WERI-Rb-1 (cell line): ENCODE measurements around the gene CGNL1.

Source experiments
- DNase-seq: peaks from one replicate; pipeline ENCODE4 v3.0.0-alpha.2; 2020
- H3K27ac ChIP-seq: fragments of 250-450 bp; sonication (Bioruptor Pico); 2 replicates; pipeline ENCODE4 v1.5.1; 2020; ENCODE audit warnings: mild to moderate bottlenecking, moderate library complexity
- H3K27me3 ChIP-seq: fragments of 250-450 bp; sonication (Bioruptor Pico); 2 replicates; pipeline ENCODE4 v1.5.1; 2021; ENCODE audit warnings: mild to moderate bottlenecking, low read depth, moderate library complexity; ENCODE audit not compliant: insufficient read depth, severe bottlenecking
- H3K36me3 ChIP-seq: fragments of 250-450 bp; sonication (Bioruptor Pico); 2 replicates; pipeline ENCODE4 v1.5.1; 2020; ENCODE audit warnings: mild to moderate bottlenecking, moderate library complexity
- H3K4me3 ChIP-seq: 2 replicates; pipeline ENCODE4 v1.5.1; 2011; ENCODE audit warnings: low read depth, mild to moderate bottlenecking, control low read depth, low read length
- H3K9me3 ChIP-seq: fragments of 250-450 bp; sonication (Bioruptor Pico); 2 replicates; pipeline ENCODE4 v1.5.1; 2021; ENCODE audit warnings: mild to moderate bottlenecking, moderate library complexity; ENCODE audit not compliant: severe bottlenecking
- TF ChIP-seq, protein P1 (sequence below): IDR thresholded peaks from 2 replicates; pipeline ENCODE4 v1.5.1; 2011; ENCODE audit warnings: low read depth, mild to moderate bottlenecking, control low read depth, inconsistent platforms, low read length

CGNL1 gene

DNA sequence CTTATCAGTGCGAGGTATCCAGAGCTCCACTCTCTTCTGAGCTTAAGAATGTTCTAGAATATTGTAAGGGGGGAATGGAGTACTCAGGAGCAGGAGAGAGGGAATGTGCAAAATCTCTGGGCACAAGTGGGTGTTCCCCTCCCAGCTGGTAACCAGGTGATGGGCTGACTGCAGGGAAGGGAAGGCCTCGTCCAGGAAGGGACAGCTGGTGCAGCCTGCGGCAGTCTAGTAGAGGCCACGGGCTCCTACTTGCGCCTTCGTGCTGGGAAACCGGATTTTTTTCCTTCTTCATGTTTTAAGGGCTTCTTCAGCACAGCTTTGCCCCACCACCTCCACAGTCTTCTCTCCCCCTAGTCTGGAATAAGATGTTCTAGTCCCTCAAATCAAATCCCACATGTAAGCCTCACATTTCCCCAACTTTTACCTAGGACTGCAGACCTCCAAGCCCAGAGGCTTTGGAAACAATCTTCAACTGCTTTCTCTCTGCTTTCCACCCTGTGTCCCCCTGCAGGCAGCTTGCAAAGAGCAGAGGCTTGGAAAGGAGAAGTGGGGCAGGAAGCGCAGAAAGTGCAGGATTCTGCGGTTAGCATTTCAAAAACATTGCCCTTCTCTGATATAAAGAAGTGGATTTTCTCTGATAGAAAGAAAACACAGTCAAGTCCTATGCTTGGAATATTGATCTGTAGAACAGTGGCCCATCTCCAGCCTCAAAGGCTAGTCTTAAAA is 11.9 kb upstream of the CGNL1 start:
- Histone ChIP-seq H3K4me3 (no peak overlapping the region), H3K9me3 (no peaks in the 10 kb centered on the region), H3K27me3 (no peaks in the 10 kb centered on the region), H3K36me3 (no peaks in the 10 kb centered on the region), H3K27ac (no peak overlapping the region)
- TF ChIP-seq, protein P1, sequence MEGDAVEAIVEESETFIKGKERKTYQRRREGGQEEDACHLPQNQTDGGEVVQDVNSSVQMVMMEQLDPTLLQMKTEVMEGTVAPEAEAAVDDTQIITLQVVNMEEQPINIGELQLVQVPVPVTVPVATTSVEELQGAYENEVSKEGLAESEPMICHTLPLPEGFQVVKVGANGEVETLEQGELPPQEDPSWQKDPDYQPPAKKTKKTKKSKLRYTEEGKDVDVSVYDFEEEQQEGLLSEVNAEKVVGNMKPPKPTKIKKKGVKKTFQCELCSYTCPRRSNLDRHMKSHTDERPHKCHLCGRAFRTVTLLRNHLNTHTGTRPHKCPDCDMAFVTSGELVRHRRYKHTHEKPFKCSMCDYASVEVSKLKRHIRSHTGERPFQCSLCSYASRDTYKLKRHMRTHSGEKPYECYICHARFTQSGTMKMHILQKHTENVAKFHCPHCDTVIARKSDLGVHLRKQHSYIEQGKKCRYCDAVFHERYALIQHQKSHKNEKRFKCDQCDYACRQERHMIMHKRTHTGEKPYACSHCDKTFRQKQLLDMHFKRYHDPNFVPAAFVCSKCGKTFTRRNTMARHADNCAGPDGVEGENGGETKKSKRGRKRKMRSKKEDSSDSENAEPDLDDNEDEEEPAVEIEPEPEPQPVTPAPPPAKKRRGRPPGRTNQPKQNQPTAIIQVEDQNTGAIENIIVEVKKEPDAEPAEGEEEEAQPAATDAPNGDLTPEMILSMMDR, result peak; percentile 30
- no peak for DNase-seq

DNA sequence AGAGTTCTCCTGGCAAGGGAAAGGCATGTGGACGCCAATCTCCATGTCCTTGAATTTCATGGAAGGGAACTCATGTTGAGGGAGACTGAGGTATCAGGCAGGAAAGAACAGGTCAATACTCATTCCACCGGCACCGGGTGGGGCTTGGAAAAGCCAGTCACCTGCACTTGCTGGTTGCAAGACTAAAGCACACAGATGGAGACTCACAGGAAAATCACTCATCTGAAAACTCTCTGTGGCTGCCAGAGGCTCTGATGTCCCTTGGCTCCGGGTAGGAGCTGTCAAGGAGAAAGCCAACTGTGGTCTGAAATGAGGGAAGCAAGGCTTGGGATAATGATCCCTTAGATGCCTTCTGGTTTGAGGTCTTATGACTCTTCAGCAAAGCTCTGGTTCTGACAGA is 8.7 kb upstream of the CGNL1 start:
- H3K4me3 ChIP-seq, result no peak overlapping the region
- TF ChIP-seq, protein P1, result no peak
- no peaks in the 10 kb centered on the region for H3K27me3 ChIP-seq
- no peaks in the 10 kb centered on the region for H3K9me3 ChIP-seq
- no peaks in the 10 kb centered on the region for H3K36me3 ChIP-seq
- DNase-seq, result no peak
- no peak overlapping the region for H3K27ac ChIP-seq

DNA sequence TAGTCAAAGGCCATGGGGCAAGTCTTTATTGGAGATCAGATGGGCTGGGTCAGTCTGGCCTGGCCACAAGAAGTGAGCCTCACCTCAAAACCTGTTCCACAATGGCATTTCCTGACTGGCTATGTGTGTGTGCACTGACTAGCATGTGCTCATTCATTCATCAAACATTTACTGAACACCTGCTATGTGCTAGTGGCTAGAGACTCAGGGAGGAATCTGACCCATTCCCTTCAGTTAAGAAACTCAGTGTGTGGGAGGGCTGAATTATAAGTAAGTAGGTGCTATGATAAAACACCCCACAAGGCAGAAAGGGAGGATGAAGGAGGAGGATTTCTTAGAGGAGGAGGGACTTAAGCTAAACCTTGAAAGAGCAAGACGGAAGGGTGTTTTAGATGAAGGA is 5.4 kb upstream of the CGNL1 start:
- DNase-seq, result no peak
- TF ChIP-seq, protein P1, result no peak
- no peaks in the 10 kb centered on the region for H3K9me3 ChIP-seq
- no peaks in the 10 kb centered on the region for H3K36me3 ChIP-seq
- H3K27ac ChIP-seq, result no peak overlapping the region
- H3K4me3 ChIP-seq, result no peak overlapping the region
- H3K27me3 ChIP-seq, result no peaks in the 10 kb centered on the region

DNA sequence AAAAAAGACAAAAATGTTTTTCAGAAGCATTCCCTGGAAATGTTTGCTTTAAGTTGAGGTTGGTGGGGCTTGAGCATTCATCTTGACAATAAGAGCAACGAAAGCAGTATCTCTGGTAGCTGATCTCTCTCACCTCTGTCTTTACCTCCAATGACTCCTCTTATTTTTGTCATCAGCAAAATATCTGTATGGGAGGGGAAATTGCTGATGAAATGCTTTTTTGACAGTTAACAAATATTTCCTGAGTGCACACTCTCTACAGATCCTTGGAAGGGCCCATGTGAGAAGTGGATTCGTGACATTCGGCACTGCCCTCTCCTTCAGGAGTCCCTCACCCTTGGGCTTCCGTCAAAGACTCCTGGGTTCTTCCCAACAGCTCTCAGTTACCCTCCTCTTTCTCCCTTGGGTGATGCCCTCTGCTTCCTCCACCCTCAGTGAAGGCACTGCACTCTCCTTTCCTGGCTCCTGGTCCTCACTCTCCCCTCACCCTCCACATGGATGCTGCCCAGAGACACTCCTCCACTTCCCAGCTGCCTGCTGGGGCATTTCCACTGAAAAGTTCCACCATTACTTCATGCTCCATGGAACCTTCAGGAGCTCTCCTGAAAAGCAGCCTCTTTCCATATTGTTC is 2.9 kb upstream of the CGNL1 start:
- H3K4me3 ChIP-seq, result no peak overlapping the region
- TF ChIP-seq, protein P1, result no peak
- no peak overlapping the region for H3K27ac ChIP-seq
- no peak for DNase-seq
- H3K36me3 ChIP-seq, result no peaks in the 10 kb centered on the region
- H3K9me3 ChIP-seq, result no peaks in the 10 kb centered on the region
- no peaks in the 10 kb centered on the region for H3K27me3 ChIP-seq

DNA sequence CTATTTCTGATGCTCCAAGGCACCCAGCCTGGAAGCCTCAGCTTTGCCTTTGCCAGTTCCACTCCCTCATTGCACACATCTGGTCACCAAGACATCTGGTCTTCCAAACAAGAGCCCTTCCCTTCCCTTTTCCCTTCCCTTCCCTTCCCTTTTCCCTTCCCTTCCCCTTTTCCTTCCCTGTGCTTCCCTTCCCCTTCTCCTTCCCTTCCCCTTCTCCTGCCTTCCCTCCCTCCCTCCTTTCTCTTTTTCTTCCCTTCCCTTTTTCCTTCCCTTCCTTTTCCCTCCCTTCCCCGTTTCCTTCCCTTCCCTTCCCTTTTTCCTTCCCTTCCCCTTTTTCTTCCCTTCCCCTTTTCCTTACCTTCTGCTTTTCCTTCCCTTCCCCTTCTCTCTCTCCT is 2.4 kb upstream of the CGNL1 start:
- no peaks in the 10 kb centered on the region for H3K36me3 ChIP-seq
- TF ChIP-seq, protein P1, result no peak
- H3K27me3 ChIP-seq, result no peaks in the 10 kb centered on the region
- no peaks in the 10 kb centered on the region for H3K9me3 ChIP-seq
- H3K4me3 ChIP-seq, result no peak overlapping the region
- no peak overlapping the region for H3K27ac ChIP-seq
- DNase-seq, result no peak
